Endothelial cell of umbilical vein (primary cell): Measurements from ENCODE around the gene C3orf33. TPM values are rescaled to one million over a fixed set of nuclear protein-coding genes. Genes with fewer than 3 reads are reported as not detected.
A peak's percentile ranks its signal among the peaks of the same experiment; 100 is the strongest.

Experiments
- BruUV-seq: library from RNA; stranded (reverse); fragments of 400-500 nt; replicated peaks from 2 replicates; lab custom pipeline; 2021; lab: Mats Ljungman, UMichigan
- CTCF ChIA-PET: fragments of 300-600, 350-600 bp; sonication (Branson Sonifier 250); formaldehyde crosslinking; loops from one replicate; lab custom pipeline; 2021; ENCODE audit warnings: antibody characterized with exemption, inconsistent platforms; lab: Charles Lee
- POLR2A ChIA-PET: fragments of 300-600, 350-600 bp; sonication (Branson Sonifier 250); formaldehyde crosslinking; loops from one replicate; lab custom pipeline; 2021; ENCODE audit warnings: antibody characterized with exemption, inconsistent platforms; lab: Charles Lee
- DNase-seq: peaks from one replicate; pipeline ENCODE4 v3.0.0-alpha.2; 2011; ENCODE audit warnings: low read depth, low spot score
- FAIRE-seq: peaks from 2 replicates; lab custom pipeline; 2011; peaks lifted over from hg19 to GRCh38; lab: Jason Lieb, UNC
- H2AFZ ChIP-seq: 2 replicates; pipeline ENCODE4 v1.6.0; 2012; ENCODE audit warnings: low read depth, low read length, control low read depth, inconsistent platforms
- H3K27ac ChIP-seq: 2 replicates; pipeline ENCODE4 v1.5.1; 2011; ENCODE audit warnings: low read depth, mild to moderate bottlenecking, control low read depth, low read length, moderate library complexity; ENCODE audit not compliant: insufficient read depth
- H3K27me3 ChIP-seq, 2 experiments: 2 replicates each; pipeline versions ENCODE4 v1.6.0 to v1.6.1; 2011; ENCODE audit warnings: low read length in 2 of 2, mixed read lengths in 1 of 2; ENCODE audit not compliant: control insufficient read depth in 2 of 2, insufficient read depth in 2 of 2
- H3K36me3 ChIP-seq, 2 experiments: 2 replicates in 1 of 2; 3 replicates in 1 of 2; pipeline ENCODE4 v1.5.1; 2011; ENCODE audit warnings: low read length in 2 of 2, mild to moderate bottlenecking in 1 of 2, moderate library complexity in 1 of 2; ENCODE audit not compliant: control insufficient read depth in 2 of 2, insufficient read depth in 2 of 2; ENCODE audit errors: extremely low read depth in 1 of 2
- H3K4me1 ChIP-seq: 3 replicates; pipeline ENCODE4 v1.5.1; 2011; ENCODE audit warnings: mild to moderate bottlenecking, low read length; ENCODE audit not compliant: control insufficient read depth, insufficient read depth; ENCODE audit errors: extremely low read depth
- H3K4me2 ChIP-seq: 2 replicates; pipeline ENCODE4 v1.6.1; 2011; ENCODE audit warnings: low read length, control low read depth, mixed read lengths; ENCODE audit not compliant: insufficient read depth
- H3K4me3 ChIP-seq, 3 experiments: fragments of 200-600 bp in 1 of 3; sonication (generic), shearing (Covaris generic) in 1 of 3; replicated peaks in 1 of 3; 2 replicates each; pipeline ENCODE4 v1.5.1; 2011 to 2016; ENCODE audit warnings: control low read depth in 3 of 3, low read length in 3 of 3, mild to moderate bottlenecking in 2 of 3, inconsistent platforms in 1 of 3, low read depth in 1 of 3, moderate library complexity in 1 of 3; ENCODE audit not compliant: insufficient read depth in 1 of 3
- H3K79me2 ChIP-seq: 2 replicates; pipeline ENCODE4 v1.6.0; 2012; ENCODE audit warnings: low read length, inconsistent platforms; ENCODE audit not compliant: control insufficient read depth, insufficient read depth
- H3K9ac ChIP-seq: replicated peaks from 2 replicates; pipeline ENCODE3; 2011; ENCODE audit warnings: low read length, control low read depth; ENCODE audit not compliant: insufficient read depth; ENCODE audit errors: extremely low read depth
- H3K9me1 ChIP-seq: replicated peaks from 3 replicates; pipeline ENCODE4 v1.6.0; 2011; ENCODE audit warnings: mild to moderate bottlenecking, low read length; ENCODE audit not compliant: control insufficient read depth, insufficient read depth; ENCODE audit errors: extremely low read depth
- H3K9me3 ChIP-seq: replicated peaks from 2 replicates; pipeline ENCODE4 v1.5.1; 2012; ENCODE audit warnings: low read length, inconsistent platforms; ENCODE audit not compliant: control insufficient read depth, insufficient read depth
- H4K20me1 ChIP-seq: replicated peaks from 2 replicates; pipeline ENCODE3; 2011; ENCODE audit warnings: mild to moderate bottlenecking, low read length; ENCODE audit not compliant: control insufficient read depth, insufficient read depth; ENCODE audit errors: extremely low read depth
- CTCF ChIP-seq, 2 donors: IDR thresholded peaks; 1 replicate in 1 of 2; 2 replicates in 1 of 2; pipeline ENCODE4 v1.5.1; 2011; ENCODE audit warnings: low read length in 2 of 2, mild to moderate bottlenecking in 2 of 2, moderate library complexity in 2 of 2, control low read depth in 1 of 2, inconsistent platforms in 1 of 2, low read depth in 1 of 2; ENCODE audit not compliant: insufficient read depth in 1 of 2; ENCODE audit errors: extremely low read depth in 1 of 2
- EZH2 ChIP-seq: IDR thresholded peaks from 2 replicates; pipeline ENCODE4 v1.6.1; 2012; ENCODE audit warnings: borderline replicate concordance, low read depth, mild to moderate bottlenecking, moderate library complexity, low read length, inconsistent platforms; ENCODE audit not compliant: severe bottlenecking
- FOS ChIP-seq: IDR thresholded peaks from 2 replicates; pipeline ENCODE4 v1.6.1; 2011; ENCODE audit warnings: mild to moderate bottlenecking, low read length, moderate library complexity, borderline replicate concordance; ENCODE audit not compliant: insufficient read depth
- GATA2 ChIP-seq: IDR thresholded peaks from 2 replicates; pipeline ENCODE4 v1.7.0; 2011; ENCODE audit warnings: low read depth, mild to moderate bottlenecking, moderate library complexity, mixed read lengths, low read length; ENCODE audit not compliant: insufficient read length, insufficient read depth
- JUN ChIP-seq: IDR thresholded peaks from 2 replicates; pipeline ENCODE4 v1.6.1; 2011; ENCODE audit warnings: borderline replicate concordance, low read depth; ENCODE audit not compliant: insufficient read length, insufficient read depth
- MAX ChIP-seq: IDR thresholded peaks from 2 replicates; pipeline ENCODE4 v1.6.1; 2011; ENCODE audit not compliant: insufficient read depth, insufficient read length
- MYC ChIP-seq: IDR thresholded peaks from one replicate; pipeline ENCODE4 v1.6.1; 2011; ENCODE audit warnings: mild to moderate bottlenecking, low read depth, low read length
- POLR2A ChIP-seq: IDR thresholded peaks from 2 replicates; pipeline ENCODE4 v1.6.1; 2012; ENCODE audit warnings: low read depth, mild to moderate bottlenecking, control low read depth, low read length
- POLR2AphosphoS5 ChIP-seq: IDR thresholded peaks from 2 replicates; pipeline ENCODE4 v1.6.1; 2012; ENCODE audit warnings: low read depth, mild to moderate bottlenecking, control low read depth, low read length, moderate library complexity; ENCODE audit not compliant: insufficient read depth
- dilution Hi-C: fragments of 300-500 bp; cut with MboI; formaldehyde crosslinking; loops from one replicate; pipeline ENCODE4 v1.15.0; 2019; ENCODE audit warnings: low sequenced_read_pairs; ENCODE audit not compliant: extremely low pct_ligation_motif_present
- intact Hi-C: fragments of 100-400 bp; cut with micrococcal nuclease; formaldehyde crosslinking; loops from one replicate; pipeline ENCODE4 v1.10.0; 2022
- polyA plus RNA-seq, 4 experiments: library from polyadenylated mRNA; depleted of rRNA in 3 of 4; stranded (reverse) in 3 of 4; unstranded in 1 of 4; fragments of >200 nt; gene quantifications; 2 replicates each; pipeline versions ENCODE4 v1.2.1 to v1.2.3, GENCODE V29; 2011 to 2012; ENCODE audit warnings: missing spikeins in 1 of 4
- total RNA-seq: library from RNA; stranded (reverse); gene quantifications from 2 replicates; pipeline ENCODE4 v1.2.3, GENCODE V29; 2021

The C3orf33 gene
- total and polyA plus RNA-seq, 2 donors (not counting 3 experiments of a cell fraction or from before 2014, with no cell fraction given): 1.7 to 2.3 TPM

GRCh38 chr3:155745795-155746550 lies 60.1 kb downstream of the C3orf33 start:
- ChIA-PET CTCF (interaction anchor here (1.3 kb wide), 1 partner anchor 60 kb away, joined by 6 read pairs; the partner anchor contains the start of gene C3orf33), POLR2A (no interaction called here)
- peak; percentile 27 for DNase-seq
- H3K4me3 ChIP-seq: no peak overlapping the region
- H4K20me1 ChIP-seq: no peaks in the 10 kb centered on the region
- TF ChIP-seq EZH2 (peak; percentile 53), POLR2AphosphoS5 (no peak)
- no peaks in the 10 kb centered on the region for H3K9me3 ChIP-seq
- H3K27ac ChIP-seq: no peak overlapping the region
- peaks cover 25 to 44% of the 10 kb centered on the region in 2 experiments for H3K27me3 ChIP-seq
- intact Hi-C loops: loop anchor here (5.0 kb wide), 1 partner anchor 106 kb away; the partner anchor contains the start of gene SLC33A1
- BruUV-seq: no TSS peak
- no peak for FAIRE-seq
- no peaks in the 10 kb centered on the region for H3K79me2 ChIP-seq
- no peak overlapping the region for H2AFZ ChIP-seq
- H3K4me1 ChIP-seq: peaks cover 7% of the 10 kb centered on the region
- no peaks in the 10 kb centered on the region for H3K36me3 ChIP-seq
- H3K4me2 ChIP-seq: no peak overlapping the region
- no peak overlapping the region for H3K9ac ChIP-seq
- dilution Hi-C loops: no loop called here
- no peaks in the 10 kb centered on the region for H3K9me1 ChIP-seq

- Histone ChIP-seq H3K9me1 (no peaks in the 10 kb centered on the region), H3K36me3 (no peaks in the 10 kb centered on the region), H3K4me2 (peak within 1 kb of the TSS; percentile 95), H3K4me3 (peak within 1 kb of the TSS; percentile 34 to 64 (median 42)), H3K79me2 (no peaks in the 10 kb centered on the region), H3K9me3 (no peaks in the 10 kb centered on the region), H3K27me3 (peaks cover 27 to 45% of the 10 kb centered on the region in 2 experiments), H2AFZ (peak within 1 kb of the TSS; percentile 82), H3K9ac (no peak within 1 kb of the TSS), H4K20me1 (no peaks in the 10 kb centered on the region), H3K4me1 (peaks cover 7% of the 10 kb centered on the region), H3K27ac (no peak within 1 kb of the TSS)
- ChIA-PET CTCF (interaction anchor here (0.9 to 1.8 kb wide), 2 partner anchors 43 to 61 kb away, joined by 5 to 7 read pairs; partner anchors contain the start of gene C3orf33), POLR2A (no interaction called here)
- dilution Hi-C loops (no loop called here), intact Hi-C loops (loop anchor here (5.0 kb wide), 1 partner anchor 108 kb away; the partner anchor contains the start of gene SLC33A1)
- no TSS peak for BruUV-seq
- FAIRE-seq (no peak), DNase-seq (peak; percentile 52)
- TF ChIP-seq POLR2AphosphoS5 (no peak), MAX (no peak), POLR2A (no peak), CTCF (IDR thresholded peaks at IDR 0.05; ENCODE audit: extremely low read depth in 1 of 2, insufficient read depth in 1 of 2, low read depth in 1 of 2, low read length in 2 of 2) (no peak), GATA2 (no peak), MYC (no peak), JUN (no peak), EZH2 (no peak), FOS (no peak)
Observed at GRCh38 chr3:155744626-155745324, 61.3 kb downstream of the C3orf33 start, which contains the start of gene PLCH1. Gene PLCH1 (minus strand): TSS chr3:155745071. CDS start chr3:155704224, 40,847 bp downstream.
